GM12801 (cell line): Measurements from ENCODE around the gene COPS9.

Source experiments
- CTCF ChIP-seq: IDR thresholded peaks from one replicate; pipeline ENCODE4 v1.5.1; 2011; ENCODE audit warnings: control low read depth; ENCODE audit not compliant: insufficient read length; ENCODE audit errors: extremely low read depth

The COPS9 gene

DNA sequence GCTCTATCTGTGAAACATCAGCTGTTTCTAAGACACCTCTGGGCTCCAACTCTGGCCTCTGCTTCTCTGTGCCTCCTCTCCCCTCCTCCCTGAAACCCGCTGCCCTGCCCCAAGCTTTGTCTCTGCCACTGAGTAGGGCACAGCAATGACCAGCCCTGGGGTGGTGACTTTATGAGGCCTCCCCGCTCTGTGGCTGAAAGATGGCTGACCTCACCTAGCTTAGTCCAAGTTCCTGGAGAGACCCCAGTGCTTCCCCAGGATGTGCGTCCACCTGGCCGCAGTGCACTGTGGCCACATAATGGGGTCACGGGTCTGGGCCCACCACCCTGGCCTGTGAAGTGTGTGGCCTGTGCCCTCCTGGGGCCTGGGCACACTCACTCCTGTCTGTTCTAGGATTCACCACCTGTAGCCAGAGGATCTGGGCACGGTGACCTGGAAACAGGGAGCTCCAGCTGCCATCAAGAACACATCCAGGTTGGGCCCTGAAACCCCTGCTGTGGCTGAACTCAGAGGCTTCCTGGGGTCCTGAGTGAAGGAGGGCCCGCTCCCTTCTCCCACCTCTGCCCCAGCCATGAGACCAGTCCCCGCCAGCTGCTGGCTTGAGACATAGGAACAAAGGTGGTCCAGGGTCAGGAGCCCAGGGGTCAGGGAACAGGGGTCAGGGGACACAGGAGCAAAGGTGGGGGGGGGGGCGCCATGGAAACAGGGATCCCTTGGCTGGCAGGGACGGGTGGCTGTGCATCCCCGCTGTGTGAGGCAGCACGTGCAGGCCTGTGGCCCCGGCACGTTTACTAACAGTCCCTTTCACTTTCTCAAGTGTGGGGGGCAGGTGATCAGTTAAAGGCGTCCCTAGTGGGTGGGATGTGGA is 33.6 kb upstream of the COPS9 start:
- no peak for TF ChIP-seq CTCF

- no peak for TF ChIP-seq CTCF
These were observed 32.6 kb upstream of the COPS9 start for GRCh38 chr2:240168546-240169361.

GRCh38 chr2:240168041-240168440 is 31.9 kb upstream of the COPS9 start:
- TF ChIP-seq CTCF = no peak

GRCh38 chr2:240167588-240167880 is 31.4 kb upstream of the COPS9 start:
- no peak for TF ChIP-seq CTCF

DNA sequence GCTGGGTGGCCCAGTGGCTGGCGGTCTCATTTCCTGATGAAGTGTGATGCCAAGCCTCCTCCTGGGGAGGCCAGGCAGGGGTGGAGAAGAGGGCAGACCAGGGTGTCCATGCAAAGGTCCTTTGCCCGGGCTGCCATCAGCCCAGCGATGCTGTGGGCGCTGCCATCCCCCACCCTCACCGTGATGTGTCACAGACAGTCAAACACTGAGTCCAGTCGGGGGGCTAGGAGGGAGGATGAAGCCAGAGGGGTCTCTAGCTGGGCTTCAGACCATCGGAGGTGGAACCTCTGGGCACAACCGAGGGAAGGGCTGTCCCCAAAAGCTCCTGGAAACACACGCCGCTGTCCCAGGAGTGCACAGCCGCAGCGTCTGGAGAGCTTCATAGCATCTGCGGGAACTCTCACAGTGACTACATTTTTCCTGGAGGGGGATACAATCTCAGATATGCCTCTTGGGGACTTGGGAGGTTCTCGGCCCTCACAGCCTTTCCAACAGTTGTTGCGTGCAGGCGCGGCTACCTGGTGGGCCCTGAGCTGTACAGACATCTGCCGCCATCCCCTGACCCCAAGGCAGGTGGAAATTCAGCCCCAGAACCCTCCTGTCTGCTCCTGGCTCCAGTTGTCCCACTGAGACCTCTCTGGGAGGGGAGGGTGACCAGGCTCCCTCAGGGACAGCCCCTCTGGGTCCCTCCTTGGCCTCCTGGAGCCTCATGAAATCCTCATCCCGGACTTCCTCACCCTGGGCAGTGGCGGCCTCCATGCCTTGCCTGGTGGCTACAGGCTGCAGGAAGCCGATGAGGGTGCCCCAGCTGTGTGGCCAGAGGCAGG is 30.9 kb upstream of the COPS9 start:
- TF ChIP-seq CTCF = no peak

DNA sequence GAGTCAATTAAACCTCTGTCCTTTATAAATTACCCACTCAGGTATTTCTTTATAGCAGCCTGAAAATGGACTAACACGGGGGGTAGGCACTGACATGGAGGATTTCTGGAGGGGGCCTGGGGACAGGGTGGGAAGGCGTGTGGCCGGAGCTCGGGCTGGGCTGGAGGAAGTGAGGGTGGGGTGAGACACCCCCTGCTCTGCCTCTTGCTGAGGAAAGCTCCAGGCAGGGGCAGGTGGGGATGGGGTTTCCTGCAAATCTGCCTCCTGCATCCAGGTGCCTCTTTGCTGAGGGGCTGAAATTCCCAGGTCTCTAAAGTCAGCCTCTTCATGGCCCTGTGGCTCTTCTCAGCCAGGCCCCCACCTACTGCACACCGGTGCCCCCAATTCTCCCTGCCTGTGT is 30.1 kb upstream of the COPS9 start:
- TF ChIP-seq CTCF = no peak

DNA sequence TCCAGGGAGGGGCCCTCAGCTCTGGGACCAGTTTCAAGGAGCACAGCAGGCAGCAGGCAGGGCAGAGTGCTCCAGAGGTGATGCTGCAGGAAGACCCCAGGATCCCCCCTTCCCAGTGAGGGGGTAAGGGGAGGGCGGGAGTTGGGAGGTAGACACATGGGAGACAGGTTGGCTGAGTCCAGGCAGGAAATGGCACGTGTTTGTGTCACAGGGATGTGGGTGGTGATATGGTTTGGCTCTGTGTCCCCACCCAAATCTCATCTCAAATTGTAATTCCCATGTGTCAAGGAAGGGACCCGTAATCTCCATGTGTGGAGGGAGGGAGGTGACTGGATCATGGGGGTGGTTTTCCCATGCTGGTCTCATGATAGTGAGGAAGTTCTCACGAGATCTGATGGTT is 29.6 kb upstream of the COPS9 start:
- TF ChIP-seq CTCF = no peak
